Peyer's patch (tissue), 4 donors: ENCODE measurements around the gene VAV1.

Source experiments
- POLR2A ChIP-seq, 2 donors: fragments of 450-650 bp; IDR thresholded peaks; one replicate each; pipeline ENCODE4 v1.5.1; 2017; ENCODE audit warnings: antibody characterized with exemption in 2 of 2, mild to moderate bottlenecking in 2 of 2, moderate library complexity in 2 of 2
- TF ChIP-seq, protein P1 (sequence below), 6 experiments: fragments of 450-650 bp in 4 of 6; fragments of 200-600 bp in 2 of 6; sonication (generic) in 1 of 6; IDR thresholded peaks; one replicate each; pipeline ENCODE4 v1.5.1; 2017 to 2019; ENCODE audit warnings: antibody characterized with exemption in 6 of 6, mild to moderate bottlenecking in 3 of 6, moderate library complexity in 1 of 6

DNA sequence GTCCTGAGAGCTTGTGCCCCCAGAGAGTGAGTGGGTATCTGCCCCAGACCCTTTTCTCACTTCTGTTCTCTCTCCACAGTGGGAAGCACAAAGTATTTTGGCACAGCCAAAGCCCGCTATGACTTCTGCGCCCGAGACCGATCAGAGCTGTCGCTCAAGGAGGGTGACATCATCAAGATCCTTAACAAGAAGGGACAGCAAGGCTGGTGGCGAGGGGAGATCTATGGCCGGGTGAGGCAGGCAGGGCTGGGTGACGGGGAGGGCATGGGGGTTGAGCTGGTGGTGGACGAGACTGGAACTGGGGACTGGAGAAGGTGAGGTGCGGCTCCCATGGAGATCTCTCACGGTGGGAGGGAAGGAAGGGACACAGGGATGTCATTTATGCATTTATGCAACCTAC is 81.4 kb downstream of the VAV1 start:
- TF ChIP-seq, protein P1, sequence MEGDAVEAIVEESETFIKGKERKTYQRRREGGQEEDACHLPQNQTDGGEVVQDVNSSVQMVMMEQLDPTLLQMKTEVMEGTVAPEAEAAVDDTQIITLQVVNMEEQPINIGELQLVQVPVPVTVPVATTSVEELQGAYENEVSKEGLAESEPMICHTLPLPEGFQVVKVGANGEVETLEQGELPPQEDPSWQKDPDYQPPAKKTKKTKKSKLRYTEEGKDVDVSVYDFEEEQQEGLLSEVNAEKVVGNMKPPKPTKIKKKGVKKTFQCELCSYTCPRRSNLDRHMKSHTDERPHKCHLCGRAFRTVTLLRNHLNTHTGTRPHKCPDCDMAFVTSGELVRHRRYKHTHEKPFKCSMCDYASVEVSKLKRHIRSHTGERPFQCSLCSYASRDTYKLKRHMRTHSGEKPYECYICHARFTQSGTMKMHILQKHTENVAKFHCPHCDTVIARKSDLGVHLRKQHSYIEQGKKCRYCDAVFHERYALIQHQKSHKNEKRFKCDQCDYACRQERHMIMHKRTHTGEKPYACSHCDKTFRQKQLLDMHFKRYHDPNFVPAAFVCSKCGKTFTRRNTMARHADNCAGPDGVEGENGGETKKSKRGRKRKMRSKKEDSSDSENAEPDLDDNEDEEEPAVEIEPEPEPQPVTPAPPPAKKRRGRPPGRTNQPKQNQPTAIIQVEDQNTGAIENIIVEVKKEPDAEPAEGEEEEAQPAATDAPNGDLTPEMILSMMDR (IDR thresholded peaks at IDR 0.05) = no peak
- no peak for TF ChIP-seq POLR2A (IDR thresholded peaks at IDR 0.05)
